NCI-H2107 treated with DMSO at 0.1 percent for 48 hours (cell line): ENCODE measurements around the gene SNX7.

Source experiments
- DNase-seq: peaks from one replicate; lab custom pipeline; 2025; ENCODE audit not compliant: unreplicated experiment; lab: John Stamatoyannopoulos, UW

Gene SNX7

GRCh38 chr1:98661544-98662355 is at the start of gene SNX7:
Gene SNX7 (plus strand): TSS chr1:98661721. CDS start chr1:98661732, 11 bp downstream.
- peak; percentile 61 for DNase-seq

GRCh38 chr1:98637316-98637715 is 24.2 kb upstream of the SNX7 start:
- no peak for DNase-seq

GRCh38 chr1:98638185-98638584 is 23.3 kb upstream of the SNX7 start:
- no peak for DNase-seq

GRCh38 chr1:98644510-98644909 is 17.0 kb upstream of the SNX7 start:
- DNase-seq: no peak

GRCh38 chr1:98651116-98651632 is 10.3 kb upstream of the SNX7 start:
- DNase-seq: no peak

- no peak for DNase-seq
These were observed 8.4 kb upstream of the SNX7 start for GRCh38 chr1:98653123-98653522.

GRCh38 chr1:98659879-98660278 is 1.6 kb upstream of the SNX7 start:
- DNase-seq: no peak

- DNase-seq: no peak
These were observed 479 bp upstream of the SNX7 start for GRCh38 chr1:98660940-98661543.

GRCh38 chr1:98662356-98662670 is 792 bp downstream of the SNX7 start:
- DNase-seq: peak; percentile 61

GRCh38 chr1:98668733-98669132 is 7.2 kb downstream of the SNX7 start:
- no peak for DNase-seq

- DNase-seq: no peak
These were observed 8.1 kb downstream of the SNX7 start for GRCh38 chr1:98669355-98670296.

GRCh38 chr1:98672189-98672588 is 10.7 kb downstream of the SNX7 start:
- no peak for DNase-seq

- no peak for DNase-seq
These were observed 12.7 kb downstream of the SNX7 start for GRCh38 chr1:98674075-98674781.

GRCh38 chr1:98675282-98675681 is 13.8 kb downstream of the SNX7 start:
- DNase-seq: no peak

GRCh38 chr1:98677288-98677687 is 15.8 kb downstream of the SNX7 start:
- DNase-seq: no peak

- DNase-seq: no peak
These were observed 20.3 kb downstream of the SNX7 start for GRCh38 chr1:98681812-98682211.

GRCh38 chr1:98688110-98688739 is 26.7 kb downstream of the SNX7 start:
- no peak for DNase-seq

GRCh38 chr1:98690576-98690975 is 29.1 kb downstream of the SNX7 start:
- DNase-seq: no peak

GRCh38 chr1:98692482-98692881 is 31.0 kb downstream of the SNX7 start:
- DNase-seq: peak; percentile 11

GRCh38 chr1:98693385-98693784 is 31.9 kb downstream of the SNX7 start:
- DNase-seq: no peak
